Cerebellar nuclear complex (tissue), 1 donor: Measurements from ENCODE around the gene SLC7A10.
"Not testable (repeated sequence)": the region's sequence is repeated elsewhere in the genome, so short reads cannot be mapped to it uniquely, and the experiment has no call there.

Source experiments
- DNase-seq, 2 experiments: peaks; one replicate each; lab custom pipeline; 2025; lab: John Stamatoyannopoulos, UW

The SLC7A10 gene

DNA sequence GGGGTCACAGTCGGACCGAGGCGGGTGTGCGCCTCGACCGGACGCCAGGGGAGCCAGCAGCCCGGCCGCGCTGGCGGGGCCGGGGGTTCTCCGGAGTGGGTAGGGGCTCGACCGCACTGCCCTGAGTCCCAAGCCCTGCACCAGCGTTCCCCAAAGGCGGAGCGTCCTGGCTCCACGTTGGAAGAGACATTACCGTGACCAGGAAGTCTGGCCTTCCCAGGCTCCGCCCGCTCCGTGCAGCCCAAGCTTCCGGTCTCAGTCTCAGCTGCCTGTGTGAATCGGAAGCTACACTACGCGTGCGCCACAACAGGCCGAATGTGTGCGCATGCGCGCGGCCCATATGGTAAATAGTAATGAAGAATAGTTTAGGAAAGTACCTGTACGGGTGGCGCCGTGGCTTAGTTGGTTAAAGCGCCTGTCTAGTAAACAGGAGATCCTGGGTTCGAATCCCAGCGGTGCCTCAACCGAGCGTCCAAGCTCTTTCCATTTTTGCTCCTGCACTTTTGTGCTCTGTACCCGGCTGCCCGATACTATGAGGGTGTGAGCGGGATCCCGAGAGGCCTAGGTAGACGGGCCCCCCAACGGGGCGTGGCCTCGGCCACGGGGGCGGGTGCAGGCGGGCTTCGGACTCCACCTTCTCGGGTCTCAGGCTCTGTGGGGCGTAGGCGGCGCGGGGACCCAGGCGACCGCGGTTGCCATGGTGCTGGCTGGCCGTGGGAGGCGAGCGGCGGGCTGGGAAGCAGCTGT lies 48.8 kb downstream of the SLC7A10 start:
- peak; percentile 80 to 89 for DNase-seq

DNA sequence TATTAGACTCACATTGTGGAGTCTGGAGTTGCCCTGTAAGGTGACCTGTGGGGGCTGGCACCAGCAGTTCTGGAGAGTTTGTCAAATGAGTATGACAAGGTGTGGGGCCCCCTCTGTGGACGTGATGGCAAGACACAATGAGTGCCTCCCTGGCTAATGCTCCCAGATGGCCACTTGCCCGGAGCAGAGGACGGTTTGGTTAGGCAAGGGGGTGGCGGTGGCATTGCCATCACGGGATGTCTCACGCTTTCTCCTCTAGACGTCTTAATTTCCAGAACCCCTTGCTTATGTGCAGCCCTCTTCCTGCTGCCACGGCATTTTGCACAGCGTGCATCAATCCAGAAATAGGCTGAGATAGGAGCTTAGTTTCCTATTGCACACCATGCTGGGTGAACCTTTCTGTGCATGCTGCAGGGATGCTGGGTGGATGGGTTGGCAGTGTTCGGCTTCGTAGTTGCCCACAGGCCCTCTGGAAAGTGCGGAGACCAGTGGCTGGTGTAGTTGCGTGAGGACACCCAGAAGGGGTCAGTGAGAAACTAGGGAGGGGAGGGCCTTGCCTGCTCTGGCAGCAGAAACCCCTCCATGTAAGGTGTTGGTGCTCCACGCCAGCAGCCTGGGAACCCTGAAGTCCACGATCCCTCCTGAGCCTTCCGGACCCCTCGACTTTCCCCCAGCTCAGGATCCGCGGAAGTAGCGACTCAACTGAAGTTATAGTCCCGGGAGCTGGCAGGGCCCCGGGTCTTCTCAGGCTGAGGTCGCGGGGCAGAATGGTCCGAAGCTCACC lies 49.6 kb downstream of the SLC7A10 start:
- no peak for DNase-seq

DNA sequence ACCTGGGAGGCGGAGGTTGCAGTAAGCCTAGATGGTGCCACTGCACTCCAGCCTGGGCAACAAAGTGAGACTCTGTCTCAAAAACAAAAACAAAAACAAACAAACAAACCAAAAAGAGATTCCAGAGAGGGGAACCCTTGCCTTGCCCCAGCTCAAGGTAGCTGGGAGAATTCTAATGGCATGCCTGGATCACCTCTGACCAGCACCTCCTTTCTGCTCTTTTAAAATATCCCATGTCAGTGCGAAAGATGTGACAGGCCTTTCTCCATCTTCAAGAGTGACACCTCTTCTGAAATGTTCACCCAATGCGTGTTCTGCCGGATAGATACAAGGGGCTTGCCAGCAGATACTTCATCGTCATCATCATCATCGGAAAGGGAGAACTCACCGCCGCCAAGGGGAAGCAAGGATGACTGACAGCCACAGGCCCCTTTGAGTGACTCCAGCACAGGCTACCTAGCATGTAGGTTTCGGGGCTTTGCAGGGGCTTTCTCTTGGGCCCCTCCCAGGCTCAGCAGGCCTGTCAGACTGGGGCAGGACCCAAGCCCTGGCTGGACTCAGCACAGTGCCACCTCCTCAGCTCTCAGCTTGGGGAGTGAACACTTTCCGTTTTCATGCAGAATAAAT lies 50.4 kb downstream of the SLC7A10 start:
- DNase-seq = no peak

DNA sequence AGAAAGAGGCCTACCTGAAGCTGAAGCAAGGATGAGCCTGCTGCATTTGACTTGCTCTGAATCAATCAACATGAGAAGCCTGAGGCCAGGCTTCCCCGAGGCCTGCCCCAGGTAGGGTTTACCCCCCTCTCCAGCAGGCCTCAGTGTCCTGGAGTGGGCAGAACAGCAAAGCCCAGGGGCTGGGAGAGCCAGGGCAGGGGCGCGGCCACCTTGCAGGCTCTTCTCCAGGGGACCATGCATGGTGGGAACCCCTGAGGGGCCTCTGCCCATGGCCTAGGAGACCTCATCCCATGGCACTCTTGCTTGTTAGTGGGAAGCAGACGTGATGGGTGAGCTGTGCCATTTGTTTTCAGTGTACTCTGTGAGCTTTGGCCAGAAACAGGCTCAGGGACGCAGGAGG lies 51.5 kb downstream of the SLC7A10 start:
- no peak for DNase-seq

DNA sequence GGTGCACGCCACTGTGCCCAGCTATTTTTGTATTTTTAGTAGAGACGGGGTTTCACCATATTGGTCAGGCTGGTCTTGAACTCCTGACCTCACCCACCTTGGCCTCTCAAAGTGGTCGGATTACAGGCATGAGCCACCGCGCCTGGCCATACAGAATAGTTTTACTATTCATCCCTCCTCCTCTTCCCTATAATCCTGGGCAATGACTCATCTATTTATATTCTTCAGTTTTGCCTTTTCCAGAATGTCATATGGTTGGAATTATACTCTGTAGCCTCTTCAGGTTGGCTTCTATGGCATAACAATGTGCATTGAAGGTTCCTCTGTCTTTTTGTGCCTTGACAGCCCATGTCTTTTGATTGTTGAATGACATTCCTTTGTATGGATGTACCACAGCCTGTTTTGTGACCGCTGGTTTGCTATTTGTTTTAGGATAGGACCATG lies 53.7 kb downstream of the SLC7A10 start:
- DNase-seq = no peak

DNA sequence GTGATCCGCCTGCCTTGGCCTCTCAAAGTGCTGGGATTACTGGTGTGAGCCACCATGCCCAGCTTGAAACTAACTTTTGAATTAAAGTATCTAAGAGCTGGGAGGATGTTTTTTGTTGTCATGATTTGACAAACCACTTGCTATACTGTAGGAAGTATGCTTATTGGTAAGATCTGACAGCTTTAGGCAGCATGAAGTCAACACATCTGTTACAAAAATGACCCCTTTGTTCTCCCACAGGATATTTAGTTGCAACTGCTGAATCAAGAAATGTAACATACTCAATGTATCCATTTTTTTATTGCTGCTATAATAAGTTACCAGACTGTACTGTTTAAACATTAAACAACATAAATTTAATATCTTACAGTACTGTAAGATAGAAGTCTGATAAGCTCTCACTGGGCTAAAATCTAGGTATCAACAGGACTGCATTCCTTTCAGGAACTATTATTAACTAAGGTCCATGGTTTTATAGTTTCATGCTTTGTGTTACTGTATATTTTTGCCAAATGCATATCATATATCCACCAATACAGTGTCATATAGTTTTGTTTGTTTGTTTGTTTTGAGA lies 54.3 kb downstream of the SLC7A10 start:
- no peak for DNase-seq

DNA sequence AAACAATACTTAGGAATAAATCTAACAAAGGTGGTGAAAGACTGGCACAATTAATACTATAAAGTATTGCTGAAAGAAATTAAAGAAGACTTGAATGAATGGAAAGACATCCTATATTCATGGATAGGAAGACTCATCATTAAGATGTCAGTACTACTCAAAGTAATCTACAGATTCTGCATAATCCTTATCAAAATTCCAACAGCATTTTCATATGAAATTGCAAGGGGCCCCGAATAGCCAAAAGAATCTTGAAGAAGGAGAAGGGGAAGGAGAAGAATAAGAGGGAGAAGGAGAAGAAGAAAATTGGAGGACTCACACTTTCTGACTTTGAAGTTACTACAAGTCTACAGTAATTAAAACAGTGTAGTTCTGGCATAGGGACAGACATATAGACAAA lies 57.1 kb downstream of the SLC7A10 start:
- DNase-seq = no peak

DNA sequence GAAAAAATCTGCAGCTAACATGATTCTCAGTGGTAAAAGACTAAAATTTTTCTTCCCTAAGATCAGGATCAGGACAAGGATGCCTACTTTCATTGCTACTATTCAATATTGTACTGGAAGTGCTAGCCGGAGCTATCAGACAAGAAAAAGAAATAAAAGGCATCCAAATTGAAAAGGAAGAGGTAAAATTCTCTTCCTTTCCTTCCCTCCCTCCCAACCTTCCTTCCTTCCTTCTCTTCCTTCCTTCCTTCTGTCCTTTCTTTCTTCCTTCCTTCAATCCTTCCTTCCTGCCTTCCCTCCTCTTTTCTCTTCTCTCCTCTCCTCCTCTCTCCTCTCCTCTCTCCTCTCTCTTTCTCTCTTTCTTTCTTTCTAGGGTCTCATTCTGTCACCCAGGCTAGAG lies 58.2 kb downstream of the SLC7A10 start:
- DNase-seq = no peak

DNA sequence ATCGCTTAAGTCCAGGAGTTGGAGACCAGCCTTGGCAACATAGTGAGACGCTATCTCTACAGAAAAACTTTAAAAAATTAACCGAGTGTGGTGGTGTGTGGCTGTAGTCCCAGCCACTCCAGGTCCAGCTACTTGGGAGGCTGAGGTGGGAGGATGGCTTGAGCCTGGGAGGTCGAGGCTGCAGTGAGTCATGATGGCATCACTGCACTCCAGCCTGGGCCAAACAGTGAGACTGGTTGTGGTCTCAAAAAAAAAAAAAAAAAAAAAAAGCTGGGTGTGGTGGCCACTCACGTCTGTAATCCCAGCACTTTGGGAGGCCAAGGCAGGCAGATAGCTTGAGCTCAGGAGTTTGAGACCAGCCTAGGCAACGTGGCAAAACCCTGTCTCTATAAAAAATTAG lies 59.6 kb downstream of the SLC7A10 start:
- DNase-seq = not testable (repeated sequence)

DNA sequence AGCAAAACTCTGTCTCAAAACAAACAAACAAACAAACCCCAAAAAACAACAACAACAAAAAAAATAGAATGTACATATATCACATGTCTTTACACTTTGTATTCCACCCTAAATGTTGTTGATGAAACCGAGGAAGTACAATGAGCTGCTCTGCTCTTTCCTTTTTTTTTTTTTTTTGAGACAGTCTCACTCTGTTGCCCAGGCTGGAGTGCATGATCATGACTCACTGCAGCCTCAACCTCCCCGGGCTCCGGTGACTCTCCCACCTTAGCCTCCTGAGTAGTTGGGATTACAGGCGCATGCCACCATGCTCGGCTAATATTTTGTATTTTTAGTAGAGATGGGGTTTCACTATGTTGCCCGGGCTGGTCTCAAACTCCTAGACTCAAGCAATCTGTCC lies 62.2 kb downstream of the SLC7A10 start:
- no peak for DNase-seq

DNA sequence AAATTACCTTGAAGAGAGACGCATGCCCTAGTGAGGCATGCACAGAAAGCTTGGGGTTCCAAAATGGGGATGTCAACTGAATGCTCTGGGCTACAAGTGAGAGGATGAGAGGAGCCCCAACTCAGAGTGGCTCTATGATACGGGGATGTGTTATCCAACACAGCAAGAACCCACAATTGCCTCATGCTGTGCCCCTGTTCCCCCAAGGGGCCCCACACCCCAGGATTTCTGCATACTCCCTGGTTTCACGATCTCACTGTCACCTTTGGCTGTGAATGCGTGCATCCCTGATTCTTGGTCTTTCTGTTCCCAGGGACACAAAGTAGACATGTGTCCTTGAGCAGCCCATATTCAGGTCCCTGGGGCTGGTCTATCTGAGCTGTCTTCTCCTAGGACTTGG lies 64.4 kb downstream of the SLC7A10 start:
- no peak for DNase-seq

DNA sequence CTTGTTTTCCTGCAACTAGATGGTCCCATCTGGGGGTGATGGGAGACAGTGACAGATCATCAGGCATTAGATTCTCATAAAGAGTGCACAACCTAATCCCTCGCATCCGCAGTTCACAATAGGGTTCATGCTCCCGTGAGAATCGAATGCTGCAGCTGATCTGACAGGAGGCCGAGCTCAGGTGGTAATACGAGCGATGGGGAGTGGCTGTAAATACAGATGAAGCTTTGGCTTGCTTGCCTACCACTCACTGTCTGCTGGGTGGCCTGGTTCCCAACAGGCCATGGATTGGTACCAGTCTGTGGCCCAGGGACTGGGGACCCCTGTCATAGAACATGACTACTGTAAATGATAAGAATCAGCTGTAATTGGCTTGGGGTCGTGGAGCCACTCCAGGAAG lies 65.8 kb downstream of the SLC7A10 start:
- no peak for DNase-seq

DNA sequence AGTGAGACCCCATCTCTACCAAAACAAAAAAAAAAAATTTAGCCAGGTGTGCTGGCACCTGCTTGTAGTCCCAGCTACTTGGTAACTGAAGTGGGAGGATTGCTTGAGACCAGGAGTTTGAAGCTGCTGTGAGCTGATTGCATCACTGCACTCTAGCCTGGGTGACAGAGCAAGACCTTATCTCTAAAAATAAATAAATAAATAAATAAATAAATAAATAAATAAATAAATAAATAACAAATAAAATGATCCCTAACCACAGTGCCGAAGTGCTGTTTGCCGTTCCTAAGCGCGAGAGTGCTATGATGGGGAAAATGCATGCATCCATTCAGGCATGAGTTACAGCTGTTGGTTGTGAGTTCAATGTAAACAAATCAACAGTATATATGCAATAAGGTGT lies 66.5 kb downstream of the SLC7A10 start:
- no peak for DNase-seq
